Activated naive CD4-positive, alpha-beta T cell treated with anti-CD3 and anti-CD28 coated beads, Interleukin-2, amount 50 U/mL, for 72 hours (primary cell): ENCODE measurements around the gene TMEFF2. TPM values are rescaled to one million over a fixed set of nuclear protein-coding genes. Genes with fewer than 3 reads are reported as not detected.
"Not testable (repeated sequence)": the region's sequence is repeated elsewhere in the genome, so short reads cannot be mapped to it uniquely, and the experiment has no call there.

Experiments
- ATAC-seq, 2 donors: fragments of 150-1000 bp; cut with Tn5 transposase; 2 replicates each; pipeline ENCODE4 v1.10.0; 2021; ENCODE audit warnings: mild to moderate bottlenecking in 2 of 2, moderate library complexity in 2 of 2
- DNase-seq, 2 donors: peaks; one replicate each; pipeline ENCODE4 v3.0.0; 2021 to 2022; ENCODE audit warnings: low spot score in 2 of 2
- H3K27ac Mint-ChIP-seq, 2 donors: one replicate each; pipeline ENCODE4 v1.8.0; 2022; ENCODE audit warnings: mild to moderate bottlenecking in 2 of 2, mixed read lengths in 2 of 2
- H3K36me3 Mint-ChIP-seq, 2 donors: one replicate each; pipeline ENCODE4 v1.8.0; 2022; ENCODE audit warnings: mixed read lengths in 2 of 2
- H3K9me3 Mint-ChIP-seq, 2 donors: one replicate each; pipeline ENCODE4 v1.8.0; 2022; ENCODE audit warnings: mixed read lengths in 2 of 2
- total RNA-seq, 2 donors: library from RNA; stranded (reverse); gene quantifications; one replicate each; pipeline ENCODE4 v1.2.3, GENCODE V29; 2022

TMEFF2 gene
- total RNA-seq, 2 donors from 2014 or later = not detected

DNA sequence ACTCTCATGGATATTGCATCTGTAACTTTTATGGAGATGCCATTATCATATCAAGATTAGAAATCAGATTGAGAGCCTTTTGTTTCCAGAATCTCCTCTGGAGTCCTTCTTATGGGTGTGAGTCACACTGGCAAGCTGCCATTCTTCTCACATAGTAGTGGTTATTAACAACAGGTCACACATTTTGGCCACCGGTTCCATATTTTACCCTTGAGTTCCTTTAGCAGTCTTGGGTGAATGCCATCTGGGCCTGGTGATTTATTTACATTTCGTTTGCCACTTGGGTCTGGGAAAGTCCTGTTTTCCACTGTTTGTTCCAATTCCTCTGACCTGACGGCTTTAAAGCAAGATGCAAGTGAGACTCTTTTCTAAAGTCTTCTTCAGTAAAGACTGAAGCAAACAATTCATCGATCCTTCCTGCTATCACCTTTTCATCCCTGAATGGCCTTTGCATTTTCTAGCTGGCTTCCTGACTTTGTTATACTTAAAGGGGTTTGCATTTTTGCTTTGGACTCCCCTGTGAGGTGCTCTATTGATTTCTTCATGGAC is 267.3 kb downstream of the TMEFF2 start:
- H3K9me3 Mint-ChIP-seq = no peaks in the 10 kb centered on the region
- no peaks in the 10 kb centered on the region for H3K36me3 Mint-ChIP-seq
- ATAC-seq (no peak), DNase-seq (no peak)
- no peak overlapping the region for H3K27ac Mint-ChIP-seq

DNA sequence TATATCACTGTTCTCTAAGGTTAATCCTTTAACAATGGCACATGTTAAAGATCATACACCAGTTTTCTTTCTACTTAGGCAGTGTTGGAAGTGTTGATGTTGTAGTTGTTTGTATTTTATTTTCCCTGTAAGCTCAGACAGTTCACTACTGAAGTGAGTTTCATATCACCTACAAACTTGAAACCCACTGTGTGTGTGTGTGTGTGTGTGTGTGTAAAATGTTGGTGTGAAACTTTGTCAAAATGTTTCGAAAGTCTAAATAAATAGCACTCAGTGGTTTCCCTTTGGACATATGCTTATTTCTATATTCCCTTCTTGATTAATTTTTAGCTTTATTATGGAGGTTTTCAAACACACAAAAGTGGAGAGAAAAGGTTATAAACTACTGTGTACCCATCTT is 268.1 kb downstream of the TMEFF2 start:
- no peak overlapping the region for H3K27ac Mint-ChIP-seq

DNA sequence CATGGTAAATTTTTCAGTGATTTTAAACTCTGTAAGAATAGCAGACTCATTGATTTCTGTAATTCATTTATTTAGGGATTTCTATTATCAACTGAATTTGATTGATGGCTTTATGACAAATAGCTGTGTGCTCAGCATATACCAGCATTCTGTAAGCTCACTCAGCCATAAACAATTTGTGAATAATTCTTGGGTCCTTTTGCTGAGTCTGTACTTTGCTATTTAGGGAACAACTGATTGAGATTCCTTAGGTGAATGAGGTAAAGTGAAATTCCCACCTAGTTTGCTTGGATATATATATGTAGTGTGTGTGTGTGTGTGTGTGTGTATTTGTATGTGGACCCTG is 271.1 kb downstream of the TMEFF2 start:
- ATAC-seq (no peak), DNase-seq (no peak)
- no peak overlapping the region for H3K27ac Mint-ChIP-seq
- H3K9me3 Mint-ChIP-seq = no peaks in the 10 kb centered on the region
- no peaks in the 10 kb centered on the region for H3K36me3 Mint-ChIP-seq

More for the DNA sequence above, 268.1 kb downstream of the TMEFF2 start:
- ATAC-seq = no peak
- H3K9me3 Mint-ChIP-seq = no peaks in the 10 kb centered on the region
- DNase-seq = no peak
- H3K36me3 Mint-ChIP-seq = no peaks in the 10 kb centered on the region

DNA sequence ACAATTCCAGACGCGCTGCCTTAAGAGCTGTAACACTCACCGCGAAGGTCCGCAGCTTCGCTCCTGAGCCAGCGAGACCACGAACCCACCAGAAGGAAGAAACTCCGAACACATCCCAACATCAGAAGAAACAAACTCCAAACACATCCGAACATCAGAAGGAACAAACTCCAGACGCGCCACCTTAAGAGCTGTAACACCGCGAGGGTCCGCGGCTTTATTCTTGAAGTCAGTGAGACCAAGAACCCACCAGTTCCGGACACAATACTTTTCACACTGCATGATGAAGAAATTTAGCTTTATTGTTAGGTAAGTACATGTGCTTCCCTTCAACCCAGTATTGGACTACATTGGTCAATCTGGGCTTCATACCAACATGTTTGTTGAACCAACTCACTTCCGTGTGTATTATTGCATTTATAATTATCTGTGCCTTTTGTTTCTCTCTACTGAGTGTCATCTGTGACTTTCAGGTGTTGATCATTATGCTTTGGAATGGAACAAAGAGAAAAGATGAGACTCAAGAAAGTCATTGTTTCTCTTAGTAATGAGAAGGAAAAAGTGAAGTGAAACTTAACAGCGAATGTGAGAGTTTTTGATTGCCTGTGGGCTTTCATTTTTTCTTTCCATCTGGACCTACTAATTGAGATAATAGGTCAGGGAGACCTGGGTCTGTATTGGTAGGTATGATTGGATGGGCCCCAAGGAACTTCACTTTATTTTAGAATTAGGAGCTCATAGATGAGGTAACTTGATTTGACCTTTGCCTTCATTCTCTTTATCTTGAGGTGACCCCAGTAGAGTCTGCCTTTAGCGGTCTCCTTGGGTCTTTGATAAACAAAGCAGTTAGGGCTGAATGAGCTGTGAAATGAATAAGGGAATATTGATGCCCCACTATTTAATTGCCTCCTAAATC is 271.7 kb downstream of the TMEFF2 start:
- Mint-ChIP-seq H3K9me3 (no peaks in the 10 kb centered on the region), H3K36me3 (no peaks in the 10 kb centered on the region), H3K27ac (no peak overlapping the region)
- ATAC-seq = no peak
- DNase-seq = no peak

DNA sequence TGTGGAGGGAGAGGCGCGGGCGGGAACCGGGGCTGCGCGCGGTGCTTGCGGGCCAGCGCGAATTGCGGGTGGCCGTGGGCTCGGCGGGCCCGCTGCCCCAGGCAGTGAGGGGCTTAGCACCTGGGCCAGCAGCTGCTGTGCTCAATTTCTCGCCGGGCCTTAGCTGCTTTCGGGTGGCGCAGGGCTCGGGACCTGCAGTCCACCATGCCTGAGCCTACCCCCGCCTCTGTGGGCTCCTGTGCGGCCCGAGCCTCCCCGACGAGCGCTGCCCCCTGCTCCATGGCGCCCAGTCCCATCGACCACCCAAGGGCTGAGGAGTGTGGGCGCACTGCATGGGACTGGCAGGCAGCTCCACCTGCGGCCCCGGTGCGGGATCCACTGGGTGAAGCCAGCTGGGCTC is 273.1 kb downstream of the TMEFF2 start:
- not testable (repeated sequence) for H3K9me3 Mint-ChIP-seq, H3K36me3 Mint-ChIP-seq, H3K27ac Mint-ChIP-seq, DNase-seq, ATAC-seq

DNA sequence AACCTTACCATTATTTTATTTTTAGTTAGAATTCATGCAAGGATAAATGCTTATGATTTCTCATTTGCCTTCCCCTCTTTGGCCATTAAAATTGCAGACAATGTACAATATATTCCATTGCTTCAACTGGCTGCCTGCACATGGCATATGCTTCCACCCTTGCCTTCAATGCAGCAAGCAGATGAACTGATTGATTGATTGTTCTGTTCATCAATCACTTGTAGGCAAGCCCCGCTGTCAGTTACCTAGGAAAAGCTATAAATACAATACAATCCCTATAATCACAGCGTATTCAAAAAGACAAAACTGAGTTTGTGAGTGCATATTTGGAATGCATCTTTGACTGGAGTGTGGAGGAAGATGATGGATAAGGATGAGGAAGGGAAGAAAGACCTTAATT is 274.2 kb downstream of the TMEFF2 start:
- Mint-ChIP-seq H3K27ac (no peak overlapping the region), H3K9me3 (no peaks in the 10 kb centered on the region), H3K36me3 (no peaks in the 10 kb centered on the region)
- DNase-seq (no peak), ATAC-seq (no peak)

DNA sequence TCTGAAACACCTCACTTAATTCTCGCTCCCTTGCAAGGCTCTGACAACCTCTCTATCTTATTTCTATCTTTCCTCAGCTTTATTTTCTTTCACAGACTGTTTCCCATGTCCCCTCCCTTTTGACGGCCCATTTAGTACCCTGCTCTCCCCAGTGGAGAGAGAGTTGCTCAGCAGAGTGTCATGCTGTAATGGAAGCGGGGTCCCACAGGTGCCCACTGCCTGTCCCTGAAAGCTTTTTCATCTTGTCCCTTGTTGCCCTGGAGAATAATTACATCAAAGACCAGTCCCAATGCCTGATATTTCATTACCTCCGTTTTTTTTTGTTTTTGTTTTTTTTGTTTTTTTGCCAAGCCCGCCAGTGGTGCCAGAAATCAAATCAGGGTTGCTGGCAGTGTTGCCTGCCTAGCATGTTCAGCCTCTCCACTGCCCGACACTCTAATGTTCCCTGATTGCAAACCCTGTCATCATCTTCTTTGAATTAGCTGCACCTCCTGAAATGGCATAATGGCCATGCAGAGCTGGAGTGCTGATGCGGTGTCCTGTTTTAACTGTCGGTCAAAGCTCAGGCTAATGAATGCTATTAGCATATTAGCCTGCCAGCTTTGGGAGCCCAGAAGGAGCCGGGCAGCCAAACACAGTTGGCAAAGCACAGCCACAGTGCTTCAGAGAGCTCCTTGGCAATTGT is 276.6 kb downstream of the TMEFF2 start:
- DNase-seq = no peak
- H3K27ac Mint-ChIP-seq = no peak overlapping the region
- H3K36me3 Mint-ChIP-seq = no peaks in the 10 kb centered on the region
- no peak for ATAC-seq
- H3K9me3 Mint-ChIP-seq = no peaks in the 10 kb centered on the region

DNA sequence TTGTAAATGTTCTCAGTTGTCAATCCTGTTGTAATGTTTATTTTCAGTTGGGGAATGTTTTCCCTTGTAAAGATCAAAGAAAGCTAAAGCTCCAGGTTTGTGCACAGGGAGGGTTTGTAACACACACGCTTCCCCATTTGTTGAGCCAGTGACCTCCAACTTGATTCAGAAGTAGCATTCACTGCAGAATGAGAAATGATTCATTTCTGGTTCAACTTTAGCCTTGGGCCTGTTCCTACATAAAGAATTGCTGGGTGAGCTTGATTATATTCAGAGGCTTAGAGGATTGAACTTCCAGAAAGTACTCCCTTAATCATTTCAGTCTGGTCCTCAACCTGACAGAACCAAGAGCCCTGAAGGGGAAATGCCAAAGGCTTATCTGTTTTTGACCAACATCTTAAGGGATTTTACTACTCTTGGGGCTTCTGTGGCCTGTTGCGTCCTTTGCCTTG is 277.3 kb downstream of the TMEFF2 start:
- ATAC-seq (no peak), DNase-seq (no peak)
- H3K36me3 Mint-ChIP-seq = no peaks in the 10 kb centered on the region
- no peak overlapping the region for H3K27ac Mint-ChIP-seq
- H3K9me3 Mint-ChIP-seq = no peaks in the 10 kb centered on the region

DNA sequence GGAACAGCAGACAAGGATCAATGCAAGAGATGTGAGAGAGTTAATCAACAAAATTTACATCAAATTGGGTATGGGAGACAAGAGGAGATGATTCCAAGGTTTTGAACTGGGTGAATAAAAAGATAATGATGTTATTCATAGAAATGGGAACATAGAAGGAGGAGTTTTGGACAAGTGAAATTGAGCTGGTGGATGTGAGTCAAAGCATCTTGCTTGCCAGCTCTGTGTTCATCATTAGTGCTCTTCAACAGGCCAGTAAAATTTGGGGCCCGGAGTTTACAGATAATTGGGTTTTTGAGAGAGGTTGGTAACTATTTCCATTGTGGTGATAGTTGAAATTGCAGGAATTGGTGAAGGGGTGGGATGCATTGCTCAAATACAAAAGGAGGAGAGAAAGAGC is 277.9 kb downstream of the TMEFF2 start:
- ATAC-seq (no peak), DNase-seq (no peak)
- Mint-ChIP-seq H3K36me3 (no peaks in the 10 kb centered on the region), H3K27ac (no peak overlapping the region), H3K9me3 (no peaks in the 10 kb centered on the region)

DNA sequence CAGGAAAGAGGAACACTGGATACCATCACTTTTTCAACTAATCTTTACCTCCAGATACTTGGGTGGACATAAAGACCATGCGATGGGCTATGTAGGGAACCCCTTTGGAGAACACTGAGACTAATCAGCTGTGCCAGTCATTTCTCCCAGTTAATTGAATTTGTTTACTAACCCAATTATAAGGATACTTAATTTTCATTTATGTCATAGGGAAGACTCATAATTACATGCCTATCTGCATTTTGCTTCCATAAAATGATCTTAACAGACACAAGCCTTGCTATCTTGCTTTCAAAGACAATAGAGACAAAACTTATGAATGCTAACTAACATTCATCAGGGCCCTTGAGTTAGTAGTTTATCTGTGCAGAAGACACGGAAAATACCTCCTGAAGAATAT is 279.0 kb downstream of the TMEFF2 start:
- Mint-ChIP-seq H3K27ac (no peak overlapping the region), H3K9me3 (no peaks in the 10 kb centered on the region), H3K36me3 (no peaks in the 10 kb centered on the region)
- DNase-seq (no peak), ATAC-seq (no peak)

DNA sequence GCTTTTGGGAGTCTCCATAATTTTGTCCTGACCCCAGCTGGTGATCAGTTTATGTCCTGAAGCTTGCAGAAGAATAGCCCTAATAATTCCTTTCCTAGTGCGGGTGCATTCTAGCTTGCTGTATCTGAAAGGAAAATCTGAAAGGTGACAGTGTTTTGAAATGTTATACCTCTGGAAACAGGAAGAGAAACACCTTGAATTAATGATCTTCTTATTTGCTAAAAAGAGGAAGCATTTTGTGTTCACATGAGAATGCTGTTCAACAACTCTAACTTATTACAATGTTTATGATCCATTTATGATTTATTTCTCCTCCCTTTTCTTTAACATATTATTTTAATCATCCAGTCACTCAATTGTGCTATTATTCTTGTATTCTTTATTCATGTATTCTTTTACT is 280.9 kb downstream of the TMEFF2 start:
- DNase-seq (no peak), ATAC-seq (no peak)
- H3K9me3 Mint-ChIP-seq = no peaks in the 10 kb centered on the region
- H3K27ac Mint-ChIP-seq = no peak overlapping the region
- no peaks in the 10 kb centered on the region for H3K36me3 Mint-ChIP-seq

DNA sequence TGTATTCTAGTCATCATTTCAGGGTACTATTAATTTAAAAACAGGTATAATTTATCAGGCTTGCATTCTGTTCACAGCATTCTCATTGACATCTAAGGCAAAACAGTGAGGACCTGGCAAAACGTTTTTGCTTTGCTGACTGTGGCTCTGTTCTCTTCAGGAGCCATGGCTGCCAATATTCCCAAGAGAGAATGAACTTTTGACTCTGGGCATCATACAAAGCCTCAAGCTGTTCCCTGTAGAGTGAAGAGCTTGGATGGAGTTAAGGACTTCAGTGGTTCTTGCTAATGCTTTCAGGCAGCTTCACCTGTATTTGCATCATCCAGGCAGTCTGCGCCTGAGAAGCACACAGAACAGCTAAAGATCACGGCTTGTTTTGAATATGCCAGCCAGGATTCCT is 282.0 kb downstream of the TMEFF2 start:
- H3K9me3 Mint-ChIP-seq = no peaks in the 10 kb centered on the region
- H3K36me3 Mint-ChIP-seq = no peaks in the 10 kb centered on the region
- ATAC-seq (no peak), DNase-seq (no peak)
- H3K27ac Mint-ChIP-seq = no peak overlapping the region

DNA sequence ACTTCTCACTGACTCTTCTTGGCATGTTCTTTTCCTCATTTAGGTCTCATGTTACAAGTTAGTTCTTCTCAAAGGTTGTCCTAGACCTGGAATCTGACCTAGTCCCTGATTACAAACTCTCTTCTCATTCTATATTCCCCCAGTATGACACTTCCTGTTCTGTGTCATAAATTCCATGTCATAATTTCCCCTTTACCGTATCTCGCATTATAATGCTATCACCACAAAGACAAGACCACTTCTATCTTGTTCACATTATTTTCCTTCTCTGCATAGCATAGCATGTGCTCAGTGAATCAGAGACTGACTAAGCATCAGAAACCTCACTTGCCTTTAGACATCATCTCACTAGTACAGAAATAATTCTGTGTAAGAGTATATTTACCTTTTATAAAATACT is 284.2 kb downstream of the TMEFF2 start:
- ATAC-seq = peak; percentile 57 to 92
- peak overlapping the region in 1 of 2 donors; percentile 1 for H3K27ac Mint-ChIP-seq

DNA sequence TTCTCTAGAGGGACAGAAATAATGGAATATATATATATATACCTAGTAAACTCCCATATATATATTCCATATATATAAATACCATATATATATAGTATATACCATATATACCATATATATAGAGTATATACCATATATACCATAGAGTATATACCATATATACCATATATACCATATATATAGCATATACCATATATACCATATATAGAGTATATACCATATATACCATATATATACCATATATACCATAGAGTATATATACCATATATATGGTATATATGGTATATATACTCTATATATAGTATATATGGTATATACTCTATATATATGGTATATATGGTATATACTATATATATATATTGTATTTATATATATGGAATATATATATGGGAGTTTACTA is 285.9 kb downstream of the TMEFF2 start:
- H3K9me3 Mint-ChIP-seq = no peaks in the 10 kb centered on the region

More for the DNA sequence above, 284.2 kb downstream of the TMEFF2 start:
- Mint-ChIP-seq H3K9me3 (no peaks in the 10 kb centered on the region), H3K36me3 (no peaks in the 10 kb centered on the region)
- DNase-seq = no peak

DNA sequence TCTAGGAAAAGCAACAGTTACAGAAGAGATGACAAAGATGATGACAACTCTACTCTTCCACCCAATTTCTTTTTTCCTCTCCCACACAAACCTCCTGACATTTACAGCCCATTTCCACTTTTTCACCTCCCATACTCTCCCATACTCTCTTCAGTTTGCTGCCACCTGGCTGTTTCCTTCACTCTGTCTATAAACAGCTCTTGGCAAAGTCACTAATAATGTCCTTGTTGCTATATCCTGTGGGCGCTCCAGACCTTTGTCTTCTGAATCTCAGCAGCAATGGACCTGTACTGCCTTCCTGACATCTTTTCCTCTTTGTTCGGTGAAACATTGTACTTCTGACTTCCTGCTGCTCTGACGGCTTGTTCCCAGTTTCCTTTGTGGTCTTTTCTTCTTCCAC is 287.2 kb downstream of the TMEFF2 start:
- Mint-ChIP-seq H3K9me3 (no peaks in the 10 kb centered on the region), H3K27ac (no peak overlapping the region), H3K36me3 (no peaks in the 10 kb centered on the region)
- no peak for DNase-seq
- no peak for ATAC-seq

More for the DNA sequence above, 285.9 kb downstream of the TMEFF2 start:
- ATAC-seq = no peak
- H3K27ac Mint-ChIP-seq = no peak overlapping the region
- DNase-seq = no peak
- H3K36me3 Mint-ChIP-seq = no peaks in the 10 kb centered on the region

DNA sequence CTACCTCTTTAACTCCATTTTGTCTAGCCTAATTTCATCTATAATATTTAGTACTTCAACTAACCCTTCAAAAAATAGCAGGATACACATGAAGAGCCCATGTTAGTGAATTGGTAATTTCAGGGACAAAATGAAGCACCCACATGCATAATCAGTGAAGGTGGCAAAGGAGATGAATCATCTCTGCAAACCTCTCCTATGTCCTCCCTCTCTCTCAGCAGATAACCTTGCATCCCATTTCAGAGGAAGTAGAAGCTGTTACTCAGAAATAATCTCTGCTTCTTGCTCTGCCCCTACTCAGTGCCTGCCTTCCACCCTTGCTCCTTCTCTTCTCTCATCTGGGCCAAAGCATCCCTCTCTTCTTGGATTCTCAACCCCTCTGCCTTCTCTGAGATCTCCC is 287.6 kb downstream of the TMEFF2 start:
- DNase-seq = no peak
- ATAC-seq = no peak
- H3K36me3 Mint-ChIP-seq = no peaks in the 10 kb centered on the region
- H3K27ac Mint-ChIP-seq = no peak overlapping the region
- no peaks in the 10 kb centered on the region for H3K9me3 Mint-ChIP-seq

DNA sequence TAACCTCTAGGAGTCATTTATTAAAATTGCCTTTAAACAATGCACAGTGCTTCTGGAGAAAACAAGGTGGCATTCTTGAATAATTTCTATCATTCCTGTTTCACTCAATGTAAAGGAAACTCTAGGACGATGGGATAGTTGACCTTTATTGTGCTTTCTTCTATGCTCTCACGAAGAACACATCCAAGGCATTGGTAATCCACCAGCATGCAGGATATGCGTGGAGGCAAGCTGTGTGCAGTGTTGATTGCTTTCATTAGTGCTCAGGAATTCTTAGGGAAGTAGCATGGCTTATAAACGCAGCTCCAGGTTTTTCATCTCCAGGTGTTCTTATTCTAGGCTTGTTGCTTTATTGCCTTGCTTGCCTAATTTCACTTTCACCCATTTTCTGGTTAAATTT is 289.4 kb downstream of the TMEFF2 start:
- Mint-ChIP-seq H3K36me3 (no peaks in the 10 kb centered on the region), H3K27ac (no peak overlapping the region), H3K9me3 (no peaks in the 10 kb centered on the region)
- ATAC-seq (no peak), DNase-seq (no peak)
